C4-2B (cell line): ENCODE results near the gene VOPP1.

ENCODE experiments used
- H3K27ac ChIP-seq: fragments of 450-650 bp; 2 replicates; pipeline ENCODE4 v1.5.1; 2017
- ZFX ChIP-seq: fragments of 450-650 bp; IDR thresholded peaks from 2 replicates; pipeline ENCODE4 v1.6.1; 2017
- TF ChIP-seq, protein P1 (sequence below): fragments of 450-650 bp; conservative IDR thresholded peaks from 2 replicates; pipeline ENCODE4 v1.5.1; 2017; ENCODE audit warnings: mild to moderate bottlenecking

Gene VOPP1

DNA sequence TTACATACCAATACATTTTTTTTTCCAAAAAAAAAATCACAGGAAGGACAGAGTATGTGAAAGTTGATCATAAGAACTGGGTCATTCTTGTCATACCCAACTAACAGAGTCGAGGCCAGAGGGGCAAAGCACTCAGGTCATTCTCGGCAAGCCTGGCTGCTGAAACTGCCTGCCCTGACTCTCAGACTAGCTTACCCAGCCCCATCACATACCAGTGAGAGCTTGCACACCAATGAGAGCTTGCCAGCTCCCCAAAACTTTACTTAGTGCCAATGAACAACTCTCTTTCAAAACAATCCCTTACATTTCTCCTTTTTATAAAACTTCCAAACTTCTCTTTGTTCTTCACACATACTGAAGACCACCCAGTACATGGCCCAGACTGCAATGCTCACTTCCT, 48.9 kb downstream of the VOPP1 start:
- TF ChIP-seq, protein P1, sequence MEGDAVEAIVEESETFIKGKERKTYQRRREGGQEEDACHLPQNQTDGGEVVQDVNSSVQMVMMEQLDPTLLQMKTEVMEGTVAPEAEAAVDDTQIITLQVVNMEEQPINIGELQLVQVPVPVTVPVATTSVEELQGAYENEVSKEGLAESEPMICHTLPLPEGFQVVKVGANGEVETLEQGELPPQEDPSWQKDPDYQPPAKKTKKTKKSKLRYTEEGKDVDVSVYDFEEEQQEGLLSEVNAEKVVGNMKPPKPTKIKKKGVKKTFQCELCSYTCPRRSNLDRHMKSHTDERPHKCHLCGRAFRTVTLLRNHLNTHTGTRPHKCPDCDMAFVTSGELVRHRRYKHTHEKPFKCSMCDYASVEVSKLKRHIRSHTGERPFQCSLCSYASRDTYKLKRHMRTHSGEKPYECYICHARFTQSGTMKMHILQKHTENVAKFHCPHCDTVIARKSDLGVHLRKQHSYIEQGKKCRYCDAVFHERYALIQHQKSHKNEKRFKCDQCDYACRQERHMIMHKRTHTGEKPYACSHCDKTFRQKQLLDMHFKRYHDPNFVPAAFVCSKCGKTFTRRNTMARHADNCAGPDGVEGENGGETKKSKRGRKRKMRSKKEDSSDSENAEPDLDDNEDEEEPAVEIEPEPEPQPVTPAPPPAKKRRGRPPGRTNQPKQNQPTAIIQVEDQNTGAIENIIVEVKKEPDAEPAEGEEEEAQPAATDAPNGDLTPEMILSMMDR = no peak
- no peak for TF ChIP-seq ZFX
- no peak overlapping the region for H3K27ac ChIP-seq

DNA sequence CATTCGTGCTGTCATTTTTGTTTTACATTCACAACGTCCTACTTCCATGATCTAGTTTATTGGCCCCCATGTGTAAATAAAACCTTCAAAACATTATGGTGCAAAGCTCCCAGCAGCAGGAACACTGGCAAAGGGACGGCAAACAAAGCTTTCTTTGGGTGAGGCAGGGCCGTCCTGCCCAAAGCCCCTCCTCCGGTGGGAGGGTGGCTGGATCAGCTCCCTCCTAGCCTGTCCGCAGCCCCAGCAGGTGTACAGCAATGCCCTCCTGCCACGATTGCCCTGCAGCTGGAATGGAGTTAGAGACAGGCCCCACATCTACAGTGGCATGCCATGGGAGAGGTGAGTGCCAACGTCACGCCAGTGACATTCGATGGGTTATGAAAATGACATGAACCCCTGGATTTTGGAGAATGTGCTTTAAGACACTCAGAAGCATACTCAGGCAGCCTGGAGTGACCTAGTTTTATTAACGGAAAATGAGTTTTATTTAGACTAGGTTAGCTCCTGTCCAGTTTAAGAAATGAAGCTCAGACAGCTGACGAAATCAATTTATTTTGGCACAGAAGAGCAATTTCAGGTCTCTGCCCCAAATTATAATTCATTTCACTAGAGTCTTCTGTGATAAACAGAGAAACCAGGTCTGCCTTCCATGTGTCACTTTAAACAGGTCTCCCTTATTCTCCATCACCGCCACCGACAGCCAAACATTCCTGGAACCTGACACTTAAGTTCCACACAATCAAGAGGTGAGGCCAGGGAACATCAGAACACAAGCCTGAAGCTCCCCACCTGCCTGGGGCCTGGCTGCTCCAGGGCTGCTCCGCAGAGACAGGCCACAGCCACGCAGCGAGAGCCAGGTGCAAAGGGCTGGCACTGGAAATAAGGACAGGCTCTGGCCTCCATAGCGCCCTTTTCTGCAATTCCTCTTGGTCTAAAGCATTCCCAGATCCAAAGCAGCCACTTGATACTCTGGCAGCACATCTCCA, 50.1 kb downstream of the VOPP1 start:
- H3K27ac ChIP-seq = no peak overlapping the region
- no peak for TF ChIP-seq ZFX
- TF ChIP-seq, protein P1 = no peak

DNA sequence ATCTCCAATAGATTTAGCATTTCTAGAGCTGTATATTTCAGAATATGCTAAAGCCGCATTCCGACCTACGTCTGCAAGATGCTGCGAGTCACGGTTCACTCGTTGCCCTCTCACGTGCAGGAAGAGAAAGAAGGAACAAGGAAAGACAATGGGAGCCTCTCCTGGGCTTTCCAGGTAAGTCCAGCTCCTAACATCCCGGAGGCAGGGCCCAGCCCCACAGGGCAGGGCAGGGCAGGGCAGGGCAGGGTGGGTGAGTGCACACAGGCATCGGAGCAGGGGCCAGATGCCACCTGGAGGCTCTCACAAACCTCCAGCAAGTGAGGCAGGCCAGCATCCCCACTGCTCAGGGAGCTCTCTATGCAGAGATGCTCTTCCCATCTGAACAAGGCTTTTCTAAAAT, 50.8 kb downstream of the VOPP1 start:
- no peak overlapping the region for H3K27ac ChIP-seq
- TF ChIP-seq, protein P1 = no peak
- TF ChIP-seq ZFX = no peak

DNA sequence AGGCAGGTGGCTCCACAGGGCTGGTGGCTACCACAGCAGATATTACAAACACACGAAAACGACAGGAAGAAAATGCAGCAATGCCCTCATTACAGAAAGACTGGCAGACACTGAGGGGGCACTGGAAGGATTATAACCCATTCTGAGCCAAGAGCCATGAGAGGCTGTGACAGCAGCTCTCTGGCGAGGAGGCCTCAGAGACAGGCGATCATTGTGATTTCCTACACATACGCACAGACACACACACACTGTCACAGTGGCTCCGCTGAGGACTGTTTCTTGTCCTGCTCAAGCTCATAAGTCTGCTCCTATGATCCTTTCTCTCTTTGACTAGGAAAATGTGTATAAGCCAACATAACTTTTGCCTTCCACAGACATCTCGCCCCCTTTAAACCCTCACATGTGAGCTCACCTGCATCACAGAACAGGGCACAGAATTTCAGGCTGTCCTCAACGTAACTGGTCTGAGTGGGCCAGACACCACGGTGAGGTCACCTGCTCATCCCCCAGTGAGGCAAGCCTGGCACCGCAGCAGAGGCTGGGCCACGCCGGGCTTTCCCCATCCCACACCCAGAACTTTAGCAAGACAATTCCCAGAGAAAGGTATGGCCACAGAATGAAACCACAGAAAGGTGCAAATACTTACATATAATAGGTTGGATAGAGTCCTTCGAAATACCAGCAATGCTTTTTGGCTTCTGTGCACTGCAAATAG, 51.7 kb downstream of the VOPP1 start:
- TF ChIP-seq, protein P1 = no peak
- no peak overlapping the region for H3K27ac ChIP-seq

DNA sequence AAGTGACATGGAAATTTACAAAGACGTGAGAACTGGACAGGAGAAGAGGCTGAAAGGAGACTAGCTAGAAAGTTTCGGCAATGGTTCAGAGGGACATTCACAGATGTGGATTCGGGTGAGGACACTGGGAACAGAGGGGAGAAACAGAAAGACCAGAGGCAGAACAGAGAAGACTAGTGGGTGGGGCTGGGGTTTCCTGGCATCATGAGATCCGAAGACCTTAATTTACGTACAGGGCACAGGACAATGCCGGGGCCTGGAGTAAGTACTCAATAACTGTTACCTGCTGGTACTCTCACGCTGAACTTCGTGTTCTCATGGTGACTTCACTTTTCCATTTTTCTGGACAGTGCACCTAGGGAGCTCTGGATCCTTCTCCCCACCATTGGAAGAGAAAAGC, 53.5 kb downstream of the VOPP1 start:
- no peak overlapping the region for H3K27ac ChIP-seq
- TF ChIP-seq ZFX = no peak
- TF ChIP-seq, protein P1 = no peak

DNA sequence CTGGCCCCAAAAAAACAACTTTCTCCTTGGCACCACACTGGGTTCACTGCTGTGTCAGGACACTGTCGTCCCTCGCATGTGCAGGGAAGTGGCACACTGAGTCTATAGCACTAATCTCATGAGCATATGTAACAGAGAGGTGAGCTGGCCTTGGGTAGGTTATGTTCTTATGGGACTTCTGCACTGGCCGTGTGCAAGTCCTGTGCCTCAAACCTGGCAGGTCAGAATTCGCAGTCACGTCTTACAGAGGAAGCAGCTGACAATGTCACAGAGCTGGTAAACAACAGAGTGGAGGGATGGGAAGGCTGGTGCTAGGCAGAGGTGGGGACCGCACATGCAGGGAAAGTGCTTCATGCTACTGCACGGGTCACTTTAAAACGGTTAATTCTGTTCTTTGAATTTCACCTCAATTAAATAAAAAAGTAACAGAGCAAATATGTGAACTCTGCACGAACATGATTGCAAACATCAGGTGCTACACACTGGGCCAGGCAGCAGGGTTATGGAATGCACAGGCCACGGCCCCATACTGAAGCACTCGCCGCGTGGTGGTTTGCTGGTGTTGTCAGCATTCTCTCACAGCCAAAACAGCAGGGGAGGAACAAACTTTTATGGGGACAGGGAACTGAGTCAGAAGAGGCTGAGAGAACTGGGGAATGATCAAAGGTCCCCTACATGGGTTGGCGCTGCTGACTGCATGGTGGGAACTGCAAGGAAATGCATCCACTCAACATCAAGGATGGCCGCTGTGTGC, 54.2 kb downstream of the VOPP1 start:
- TF ChIP-seq ZFX = no peak
- TF ChIP-seq, protein P1 = no peak

More for the DNA sequence above, 54.2 kb downstream of the VOPP1 start:
- H3K27ac ChIP-seq = no peak overlapping the region
